ENCODE data around the gene ATP11A. TPM values are rescaled to one million over a fixed set of nuclear protein-coding genes. Genes with fewer than 3 reads are reported as not detected.

ATP11A gene
- total and polyA plus RNA-seq, 11 donors: 20.5 to 146 (median 91.2) TPM

GRCh38 chr13:112714376-112715174 is 24.7 kb downstream of the ATP11A start:
- Histone ChIP-seq H3K27ac (peak overlapping the region in 1 of 12 donors; percentile 91), H3K36me3 (peaks cover 0 to 10% (median 0%) of the 10 kb centered on the region in 9 donors), H3K4me1 (peaks cover 18 to 52% (median 37%) of the 10 kb centered on the region in 12 donors), H3K4me3 (no peak overlapping the region), H3K9me3 (peaks cover 0 to 11% (median 0%) of the 10 kb centered on the region in 12 donors), H3K27me3 (no peaks in the 10 kb centered on the region)
- DNase-seq (peak in 1 of 5 donors; percentile 18), ATAC-seq (no peak)
- TF ChIP-seq POLR2A (IDR thresholded peaks at IDR 0.05) (no peak), CTCF (IDR thresholded peaks at IDR 0.05) (no peak)
- 91 to 94% (median 93%) methylated on average over 23 of the region's 23 CpGs for WGBS, 4 donors
- intact Hi-C loops (cut with DNase I): no loop called here

- ATAC-seq (no peak), DNase-seq (peak in 1 of 5 donors; percentile 23)
- TF ChIP-seq CTCF (IDR thresholded peaks at IDR 0.05): no peak
- H3K4me1 ChIP-seq: peaks cover 13 to 46% (median 33%) of the 10 kb centered on the region in 12 donors
- intact Hi-C loops (cut with DNase I): no loop called here
- H3K4me3 ChIP-seq: no peak overlapping the region
- H3K9me3 ChIP-seq: peaks cover 0 to 11% (median 0%) of the 10 kb centered on the region in 12 donors
- 75 to 84% (median 79%) methylated on average over 4 to 5 of the region's 5 CpGs for WGBS, 4 donors
- no peak overlapping the region for H3K27ac ChIP-seq
- H3K36me3 ChIP-seq: peaks cover 0 to 10% (median 0%) of the 10 kb centered on the region in 9 donors
- H3K27me3 ChIP-seq: no peaks in the 10 kb centered on the region
These were observed 25.4 kb downstream of the ATP11A start for GRCh38 chr13:112715210-112715609.

- WGBS, 4 donors: 73 to 77% (median 75%) methylated on average over 10 to 13 of the region's 13 CpGs
These were observed 26.1 kb downstream of the ATP11A start for GRCh38 chr13:112715715-112716460.

More at GRCh38 chr13:112715715-112716460, 26.1 kb downstream of the ATP11A start:
- TF ChIP-seq CTCF (IDR thresholded peaks at IDR 0.05): no peak
- no peak for TF ChIP-seq POLR2A (IDR thresholded peaks at IDR 0.05)
- DNase-seq (peak in 1 of 5 donors; percentile 20), ATAC-seq (no peak)
- intact Hi-C loops (cut with DNase I): no loop called here
- Histone ChIP-seq H3K27ac (peak overlapping the region in 2 of 12 donors; percentile 33 to 58), H3K4me1 (peaks cover 9 to 42% (median 27%) of the 10 kb centered on the region in 12 donors), H3K4me3 (no peak overlapping the region), H3K27me3 (no peaks in the 10 kb centered on the region), H3K36me3 (peaks cover 0 to 10% (median 0%) of the 10 kb centered on the region in 9 donors), H3K9me3 (peaks cover 0 to 11% (median 0%) of the 10 kb centered on the region in 12 donors)
